GM21526 (cell line): Measurements from ENCODE around the gene SAA1.

Source experiments
- ATAC-seq: cut with Tn5 transposase; IDR thresholded peaks from one replicate; pipeline ENCODE4 v1.9.1; 2021; ENCODE audit warnings: moderate library complexity; ENCODE audit not compliant: unreplicated experiment, low FRiP score

SAA1 gene

GRCh38 chr11:18307461-18308139 lies 41.5 kb downstream of the SAA1 start:
- no peak for ATAC-seq

- no peak for ATAC-seq
Measured at GRCh38 chr11:18308242-18308641, 42.2 kb downstream of the SAA1 start.

- no peak for ATAC-seq
Measured at GRCh38 chr11:18309691-18310090, 43.6 kb downstream of the SAA1 start.

DNA sequence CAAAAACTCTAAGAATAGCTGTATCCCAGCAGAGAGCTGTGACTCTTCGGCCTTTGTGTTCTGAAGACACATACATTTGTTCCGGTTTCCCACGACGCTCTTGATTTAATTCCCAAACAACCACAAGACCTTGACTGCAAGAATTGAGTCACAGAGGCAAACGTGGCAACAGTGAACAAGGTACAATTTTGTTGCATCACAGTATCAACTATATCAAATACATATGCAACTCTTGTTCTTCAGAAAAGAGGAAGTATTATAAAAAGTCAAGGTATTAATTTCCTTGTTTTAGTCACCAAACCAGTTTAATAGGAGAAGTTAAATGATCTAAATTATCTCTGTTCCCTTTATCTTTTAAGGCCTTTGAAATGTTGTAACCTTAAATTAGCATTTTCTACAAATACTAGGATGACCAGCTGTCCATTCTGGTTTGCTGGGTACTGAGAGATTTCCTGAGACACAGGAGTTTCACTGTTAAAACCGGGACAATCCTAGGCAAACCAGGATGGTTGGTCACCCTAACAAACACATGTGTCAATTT lies 44.8 kb downstream of the SAA1 start:
- ATAC-seq: no peak

DNA sequence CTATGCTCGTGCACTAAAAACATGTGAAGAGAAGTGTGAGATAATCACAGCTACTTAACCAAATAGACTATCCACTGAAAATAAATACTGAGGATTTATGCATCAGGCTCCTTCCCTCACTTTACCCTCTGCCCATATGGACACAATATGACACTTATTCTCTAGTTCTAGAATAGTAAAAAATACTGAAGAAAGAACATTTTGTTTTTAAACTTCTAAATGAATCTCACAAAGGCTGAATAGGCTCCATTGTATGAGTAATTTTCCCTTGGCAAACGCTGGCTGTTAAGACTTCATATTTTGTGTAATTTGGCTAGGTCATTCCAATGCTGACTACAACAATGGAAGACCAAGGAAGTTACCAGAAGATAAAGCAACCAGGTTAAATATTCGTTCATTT lies 45.9 kb downstream of the SAA1 start:
- no peak for ATAC-seq

- ATAC-seq: no peak
Measured at GRCh38 chr11:18312663-18313420, 46.8 kb downstream of the SAA1 start.

GRCh38 chr11:18313965-18314763 lies 48.1 kb downstream of the SAA1 start:
- ATAC-seq: no peak

- ATAC-seq: no peak
Measured at GRCh38 chr11:18314784-18315523, 48.9 kb downstream of the SAA1 start.

GRCh38 chr11:18315893-18316292 lies 49.8 kb downstream of the SAA1 start:
- ATAC-seq: no peak

DNA sequence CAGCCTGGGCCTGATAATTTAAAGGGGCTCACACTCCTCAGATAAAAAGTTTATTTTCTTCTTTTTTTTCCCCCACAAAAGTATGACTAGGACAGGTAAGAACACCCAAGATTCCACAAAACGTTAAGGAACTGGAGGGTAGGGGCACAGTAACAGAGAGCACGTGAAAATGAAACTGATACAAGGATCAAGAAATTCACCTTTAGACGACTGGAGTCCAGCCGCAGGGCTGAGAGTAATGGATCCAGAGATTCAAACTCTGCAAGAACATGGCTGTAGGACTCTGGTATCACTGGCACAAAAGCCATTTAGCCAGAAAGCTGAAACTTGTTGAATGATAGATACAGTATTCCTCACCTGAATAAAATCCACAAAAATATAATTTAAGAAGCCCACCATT lies 51.5 kb downstream of the SAA1 start:
- no peak for ATAC-seq
